ENCODE measurements around the gene C1QTNF5. TPM values are rescaled to one million over a fixed set of nuclear protein-coding genes. Genes with fewer than 3 reads are reported as not detected.
A peak's percentile ranks its signal among the peaks of the same experiment; 100 is the strongest.

C1QTNF5 gene
- total RNA-seq, 2 donors from 2014 or later: not detected

- no peaks in the 10 kb centered on the region for H3K27me3 Mint-ChIP-seq
- H3K36me3 Mint-ChIP-seq (ENCODE audit: low read depth): no peaks in the 10 kb centered on the region
- peak overlapping the region; percentile 81 for H3K4me3 Mint-ChIP-seq
- peak; percentile 66 for ATAC-seq (replicated peaks)
- H3K27ac Mint-ChIP-seq: peak overlapping the region; percentile 54
- peaks cover 13% of the 10 kb centered on the region for H3K4me1 Mint-ChIP-seq
- no peaks in the 10 kb centered on the region for H3K9me3 Mint-ChIP-seq
Measured at GRCh38 chr11:119315131-119316015, 25.3 kb downstream of the C1QTNF5 start.

DNA sequence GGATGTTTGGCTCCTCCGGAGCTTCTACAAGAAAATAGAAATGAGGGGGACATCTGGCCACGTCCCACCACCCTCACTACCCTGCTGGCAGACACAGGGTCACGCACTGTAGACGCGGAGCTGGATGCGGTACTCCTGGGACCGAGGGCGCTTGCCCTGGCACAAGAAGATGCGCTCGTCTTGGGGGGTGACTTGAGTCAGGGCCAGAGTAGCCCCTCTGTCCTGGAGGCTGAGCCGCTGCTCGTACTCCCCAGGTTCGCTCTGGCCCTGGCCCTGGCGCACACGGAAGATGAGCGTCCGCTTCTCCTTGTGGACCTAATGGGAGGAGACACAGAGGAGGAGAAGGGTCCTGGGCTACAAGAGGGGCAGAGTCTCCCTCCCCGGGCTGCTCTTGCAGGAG, 26.0 kb downstream of the C1QTNF5 start:
- peak overlapping the region; percentile 81 for H3K4me3 Mint-ChIP-seq
- no peak for ATAC-seq (replicated peaks)
- no peaks in the 10 kb centered on the region for H3K36me3 Mint-ChIP-seq (ENCODE audit: low read depth)
- peaks cover 10% of the 10 kb centered on the region for H3K4me1 Mint-ChIP-seq
- H3K27me3 Mint-ChIP-seq: no peaks in the 10 kb centered on the region
- no peak overlapping the region for H3K27ac Mint-ChIP-seq
- H3K9me3 Mint-ChIP-seq: no peaks in the 10 kb centered on the region

DNA sequence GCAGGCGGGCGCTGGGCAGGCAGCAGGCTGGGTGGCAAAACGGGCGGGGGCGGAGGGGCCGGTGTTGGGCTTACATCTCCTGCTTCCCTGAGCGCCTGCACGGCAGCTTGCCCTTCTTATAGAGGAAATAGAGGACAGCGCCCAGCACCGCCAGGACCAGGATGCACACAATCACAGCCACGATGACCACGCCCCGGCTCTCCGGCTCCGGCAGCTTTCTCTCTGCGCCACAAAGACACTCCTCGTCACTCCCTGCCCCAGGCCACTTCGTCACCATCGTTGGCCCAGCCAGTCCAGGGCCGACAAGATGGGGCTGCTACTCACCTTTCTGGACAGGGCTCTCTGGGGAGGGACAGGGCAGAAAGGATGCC, 30.0 kb downstream of the C1QTNF5 start:
- Mint-ChIP-seq H3K4me1 (peaks cover 6% of the 10 kb centered on the region), H3K9me3 (no peaks in the 10 kb centered on the region), H3K27ac (no peak overlapping the region), H3K36me3 (ENCODE audit: low read depth) (peaks cover 15% of the 10 kb centered on the region), H3K4me3 (no peak overlapping the region), H3K27me3 (no peaks in the 10 kb centered on the region)
- no peak for ATAC-seq (replicated peaks)

DNA sequence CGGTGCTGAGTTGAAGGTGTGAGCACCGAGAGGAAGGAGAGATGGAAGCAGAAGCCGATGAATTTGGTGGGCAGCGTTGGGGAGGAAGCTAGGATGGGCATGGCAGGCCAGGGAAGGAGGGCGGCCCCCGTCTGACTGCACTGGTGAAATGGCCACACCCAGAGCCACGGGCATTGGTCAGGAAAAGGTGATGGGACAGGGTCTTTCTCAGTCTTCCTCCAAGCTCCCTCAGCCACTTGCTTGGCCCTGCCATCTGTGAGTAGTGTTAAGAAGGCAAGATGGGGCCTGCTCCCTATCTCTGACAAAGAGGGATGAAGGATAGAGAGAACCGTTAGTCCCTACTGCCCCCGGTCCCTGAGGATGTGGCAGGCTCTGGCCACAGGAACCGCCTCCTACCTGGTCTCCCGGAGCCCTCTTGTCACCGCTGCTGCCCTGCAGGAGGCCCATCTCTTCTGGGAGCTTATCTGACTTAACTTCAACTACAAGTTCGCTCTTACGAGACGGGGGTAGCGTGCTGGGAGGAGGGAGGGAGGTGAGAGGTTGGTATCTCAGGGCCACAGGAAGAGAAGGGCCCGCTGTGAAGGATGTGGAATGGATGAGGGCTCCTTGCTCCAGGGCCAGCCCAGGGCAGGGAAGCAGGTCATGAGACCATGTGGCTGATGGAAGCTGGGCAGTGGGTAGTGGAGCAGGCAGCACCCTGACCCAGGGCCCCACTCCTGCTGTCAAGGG, 30.6 kb downstream of the C1QTNF5 start:
- H3K4me1 Mint-ChIP-seq: peaks cover 11% of the 10 kb centered on the region
- no peak overlapping the region for H3K27ac Mint-ChIP-seq
- no peak overlapping the region for H3K4me3 Mint-ChIP-seq
- H3K27me3 Mint-ChIP-seq: no peaks in the 10 kb centered on the region
- H3K36me3 Mint-ChIP-seq (ENCODE audit: low read depth): peaks cover 20% of the 10 kb centered on the region
- no peak for ATAC-seq (replicated peaks)
- no peaks in the 10 kb centered on the region for H3K9me3 Mint-ChIP-seq

GRCh38 chr11:119309411-119309810, 31.3 kb downstream of the C1QTNF5 start:
- H3K27me3 Mint-ChIP-seq: no peaks in the 10 kb centered on the region
- H3K27ac Mint-ChIP-seq: no peak overlapping the region

GRCh38 chr11:119307974-119308373, 32.7 kb downstream of the C1QTNF5 start:
- peaks cover 42% of the 10 kb centered on the region for H3K36me3 Mint-ChIP-seq (ENCODE audit: low read depth)
- no peaks in the 10 kb centered on the region for H3K9me3 Mint-ChIP-seq
- no peaks in the 10 kb centered on the region for H3K27me3 Mint-ChIP-seq
- ATAC-seq (replicated peaks): no peak
- H3K27ac Mint-ChIP-seq: no peak overlapping the region
- H3K4me3 Mint-ChIP-seq: no peak overlapping the region
- H3K4me1 Mint-ChIP-seq: peaks cover 13% of the 10 kb centered on the region

More at GRCh38 chr11:119309411-119309810, 31.3 kb downstream of the C1QTNF5 start:
- Mint-ChIP-seq H3K9me3 (no peaks in the 10 kb centered on the region), H3K4me3 (no peak overlapping the region), H3K4me1 (peaks cover 13% of the 10 kb centered on the region), H3K36me3 (ENCODE audit: low read depth) (peaks cover 27% of the 10 kb centered on the region)
- no peak for ATAC-seq (replicated peaks)

- H3K9me3 Mint-ChIP-seq: no peaks in the 10 kb centered on the region
- peak overlapping the region; percentile 69 for H3K27ac Mint-ChIP-seq
- H3K27me3 Mint-ChIP-seq: no peaks in the 10 kb centered on the region
- peak overlapping the region; percentile 45 for H3K4me3 Mint-ChIP-seq
- no peak for ATAC-seq (replicated peaks)
- peaks cover 49% of the 10 kb centered on the region for H3K36me3 Mint-ChIP-seq (ENCODE audit: low read depth)
- H3K4me1 Mint-ChIP-seq: peaks cover 13% of the 10 kb centered on the region
Measured at GRCh38 chr11:119307219-119307618, 33.5 kb downstream of the C1QTNF5 start.

- peak; percentile 90 for ATAC-seq (replicated peaks)
- H3K4me1 Mint-ChIP-seq: peaks cover 13% of the 10 kb centered on the region
- H3K9me3 Mint-ChIP-seq: no peaks in the 10 kb centered on the region
- H3K27me3 Mint-ChIP-seq: no peaks in the 10 kb centered on the region
- H3K36me3 Mint-ChIP-seq (ENCODE audit: low read depth): peaks cover 57% of the 10 kb centered on the region
- peak overlapping the region; percentile 69 for H3K27ac Mint-ChIP-seq
- H3K4me3 Mint-ChIP-seq: peak overlapping the region; percentile 45
Measured at GRCh38 chr11:119306373-119306890, 34.3 kb downstream of the C1QTNF5 start.

- ATAC-seq (replicated peaks): no peak
Measured at GRCh38 chr11:119305556-119306372, 34.9 kb downstream of the C1QTNF5 start.

GRCh38 chr11:119303227-119303718, 37.4 kb downstream of the C1QTNF5 start:
- Mint-ChIP-seq H3K27ac (peak overlapping the region; percentile 59), H3K36me3 (ENCODE audit: low read depth) (peaks cover 77% of the 10 kb centered on the region), H3K4me1 (peaks cover 13% of the 10 kb centered on the region), H3K4me3 (no peak overlapping the region), H3K27me3 (no peaks in the 10 kb centered on the region), H3K9me3 (no peaks in the 10 kb centered on the region)
- no peak for ATAC-seq (replicated peaks)

More at GRCh38 chr11:119305556-119306372, 34.9 kb downstream of the C1QTNF5 start:
- peak overlapping the region; percentile 45 for H3K4me3 Mint-ChIP-seq
- H3K36me3 Mint-ChIP-seq (ENCODE audit: low read depth): peaks cover 64% of the 10 kb centered on the region
- H3K27me3 Mint-ChIP-seq: no peaks in the 10 kb centered on the region
- H3K9me3 Mint-ChIP-seq: no peaks in the 10 kb centered on the region
- peaks cover 13% of the 10 kb centered on the region for H3K4me1 Mint-ChIP-seq
- peak overlapping the region; percentile 69 for H3K27ac Mint-ChIP-seq

- Mint-ChIP-seq H3K36me3 (ENCODE audit: low read depth) (peaks cover 97% of the 10 kb centered on the region), H3K4me3 (no peak overlapping the region), H3K27ac (no peak overlapping the region), H3K9me3 (no peaks in the 10 kb centered on the region), H3K4me1 (peaks cover 5% of the 10 kb centered on the region), H3K27me3 (no peaks in the 10 kb centered on the region)
- no peak for ATAC-seq (replicated peaks)
Measured at GRCh38 chr11:119300198-119300964, 40.3 kb downstream of the C1QTNF5 start.

GRCh38 chr11:119299416-119299815, 41.3 kb downstream of the C1QTNF5 start:
- no peak for ATAC-seq (replicated peaks)
- no peaks in the 10 kb centered on the region for H3K27me3 Mint-ChIP-seq
- peaks cover 92% of the 10 kb centered on the region for H3K36me3 Mint-ChIP-seq (ENCODE audit: low read depth)
- H3K4me3 Mint-ChIP-seq: no peak overlapping the region
- H3K9me3 Mint-ChIP-seq: no peaks in the 10 kb centered on the region
- no peak overlapping the region for H3K27ac Mint-ChIP-seq
- no peaks in the 10 kb centered on the region for H3K4me1 Mint-ChIP-seq

DNA sequence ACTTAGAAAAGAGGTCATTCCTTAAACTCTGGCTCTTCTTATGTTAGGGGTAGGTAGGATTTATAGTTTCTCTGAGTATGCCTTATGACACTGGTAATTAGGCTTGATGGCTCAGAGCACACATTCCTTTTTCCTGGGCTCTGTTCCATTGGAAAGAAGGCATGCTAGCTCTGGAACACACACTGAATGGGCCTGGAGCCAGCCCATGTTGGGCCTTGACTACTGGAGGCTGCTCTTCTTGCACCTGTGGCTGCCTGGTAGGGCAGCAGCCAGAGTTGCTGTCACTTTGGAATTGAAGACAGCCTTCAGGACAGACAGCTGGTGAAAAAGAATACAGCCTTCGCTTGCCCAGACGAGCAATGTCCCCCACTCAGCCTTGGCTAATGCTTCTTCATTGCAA, 42.0 kb downstream of the C1QTNF5 start:
- Mint-ChIP-seq H3K4me1 (no peaks in the 10 kb centered on the region), H3K27ac (no peak overlapping the region), H3K4me3 (no peak overlapping the region), H3K36me3 (ENCODE audit: low read depth) (peaks cover 87% of the 10 kb centered on the region), H3K27me3 (no peaks in the 10 kb centered on the region), H3K9me3 (no peaks in the 10 kb centered on the region)
- ATAC-seq (replicated peaks): no peak
